Mammary epithelial cell (primary cell): ENCODE measurements around the gene SLC9A6.

ENCODE experiments used
- EZH2 ChIP-seq: IDR thresholded peaks from 2 replicates; pipeline ENCODE4 v1.6.1; 2012; ENCODE audit warnings: low read length, inconsistent platforms, borderline replicate concordance
- TF ChIP-seq, protein P1 (sequence below), 2 donors: IDR thresholded peaks in 1 of 2; conservative IDR thresholded peaks in 1 of 2; 2 replicates each; pipeline ENCODE4 v1.5.1; 2011 to 2012; ENCODE audit warnings: inconsistent platforms in 2 of 2, low read length in 2 of 2, mild to moderate bottlenecking in 2 of 2, control low read depth in 1 of 2, low read depth in 1 of 2; ENCODE audit not compliant: insufficient read depth in 1 of 2; ENCODE audit errors: extremely low read depth in 1 of 2

DNA sequence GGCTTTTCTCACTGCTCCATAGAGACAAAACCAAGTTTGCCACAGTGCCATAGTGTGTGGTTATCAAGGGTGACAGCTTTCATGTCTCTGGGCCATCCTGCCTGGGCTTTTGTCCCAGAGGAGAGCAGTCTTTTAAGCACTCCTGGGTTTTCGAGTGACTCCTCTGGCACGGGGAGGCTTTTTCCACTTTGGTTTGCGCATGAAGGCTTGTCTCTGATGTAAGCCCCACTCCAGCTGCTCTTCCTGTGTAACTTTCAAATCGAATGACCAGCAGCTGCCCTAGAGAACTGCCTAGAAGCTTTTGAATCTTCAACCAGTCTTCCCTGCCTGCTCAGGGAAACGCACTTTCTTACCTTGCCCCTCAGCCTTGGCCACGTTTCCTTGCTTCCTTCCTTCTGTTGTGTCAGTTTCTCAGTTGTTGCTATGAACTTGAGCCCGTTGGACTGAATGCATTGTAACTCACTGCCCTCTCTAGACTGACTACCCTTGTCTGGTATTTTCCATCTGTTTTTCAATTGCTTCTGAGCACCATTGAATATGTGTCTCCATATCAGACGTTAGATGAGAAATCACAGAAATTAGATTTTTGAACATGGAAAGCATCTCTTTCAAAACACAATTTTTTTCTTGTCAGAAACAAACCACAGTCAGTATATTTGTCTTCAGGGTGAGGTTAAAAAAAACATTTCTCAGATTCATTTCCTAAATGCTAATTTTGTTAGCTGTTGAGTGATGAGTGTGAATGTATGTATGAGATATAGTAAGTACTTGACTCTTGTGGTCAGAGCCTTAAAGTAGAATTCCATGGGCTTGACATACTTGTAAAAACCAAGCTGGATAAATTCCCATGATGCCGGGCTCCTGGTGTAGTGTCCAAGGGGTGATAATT is 45.3 kb downstream of the SLC9A6 start:
- TF ChIP-seq, protein P1, sequence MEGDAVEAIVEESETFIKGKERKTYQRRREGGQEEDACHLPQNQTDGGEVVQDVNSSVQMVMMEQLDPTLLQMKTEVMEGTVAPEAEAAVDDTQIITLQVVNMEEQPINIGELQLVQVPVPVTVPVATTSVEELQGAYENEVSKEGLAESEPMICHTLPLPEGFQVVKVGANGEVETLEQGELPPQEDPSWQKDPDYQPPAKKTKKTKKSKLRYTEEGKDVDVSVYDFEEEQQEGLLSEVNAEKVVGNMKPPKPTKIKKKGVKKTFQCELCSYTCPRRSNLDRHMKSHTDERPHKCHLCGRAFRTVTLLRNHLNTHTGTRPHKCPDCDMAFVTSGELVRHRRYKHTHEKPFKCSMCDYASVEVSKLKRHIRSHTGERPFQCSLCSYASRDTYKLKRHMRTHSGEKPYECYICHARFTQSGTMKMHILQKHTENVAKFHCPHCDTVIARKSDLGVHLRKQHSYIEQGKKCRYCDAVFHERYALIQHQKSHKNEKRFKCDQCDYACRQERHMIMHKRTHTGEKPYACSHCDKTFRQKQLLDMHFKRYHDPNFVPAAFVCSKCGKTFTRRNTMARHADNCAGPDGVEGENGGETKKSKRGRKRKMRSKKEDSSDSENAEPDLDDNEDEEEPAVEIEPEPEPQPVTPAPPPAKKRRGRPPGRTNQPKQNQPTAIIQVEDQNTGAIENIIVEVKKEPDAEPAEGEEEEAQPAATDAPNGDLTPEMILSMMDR (conservative IDR thresholded peaks at IDR 0.05 in 1 of 2, IDR thresholded peaks at IDR 0.05 in 1 of 2; ENCODE audit: extremely low read depth in 1 of 2, insufficient read depth in 1 of 2, low read depth in 1 of 2, low read length in 2 of 2): no peak
- TF ChIP-seq EZH2: no peak
